Activated T-cell treated with anti-CD3 and anti-CD28 coated beads, Interleukin-2, amount 50 U/mL, for 48 hours (primary cell): ENCODE measurements around the gene CLDND1.
A peak's percentile ranks its signal among the peaks of the same experiment; 100 is the strongest.

Experiments used
- DNase-seq, 2 experiments: peaks; one replicate each; pipeline ENCODE4 v3.0.0-alpha.2; 2020

Gene CLDND1

DNA sequence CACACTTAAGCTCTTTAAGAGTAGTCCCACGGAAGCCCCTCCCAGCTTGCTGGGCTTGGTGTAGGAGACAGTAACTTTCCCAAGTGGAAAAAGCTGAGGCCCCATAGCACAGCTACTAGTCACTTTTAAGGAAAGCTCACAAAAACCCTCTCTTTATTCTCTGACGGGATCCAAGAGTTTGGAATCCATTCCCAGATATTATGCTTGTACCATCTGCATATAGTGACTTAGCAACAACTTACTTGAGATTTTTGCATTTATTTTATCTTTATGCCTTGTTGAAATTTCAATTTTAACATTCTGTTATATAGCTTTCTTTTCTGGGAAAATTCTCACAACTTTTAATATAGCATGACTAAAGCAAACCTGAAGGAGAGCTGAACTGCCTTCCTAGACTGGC is 28.5 kb upstream of the CLDND1 start:
- no peak for DNase-seq

DNA sequence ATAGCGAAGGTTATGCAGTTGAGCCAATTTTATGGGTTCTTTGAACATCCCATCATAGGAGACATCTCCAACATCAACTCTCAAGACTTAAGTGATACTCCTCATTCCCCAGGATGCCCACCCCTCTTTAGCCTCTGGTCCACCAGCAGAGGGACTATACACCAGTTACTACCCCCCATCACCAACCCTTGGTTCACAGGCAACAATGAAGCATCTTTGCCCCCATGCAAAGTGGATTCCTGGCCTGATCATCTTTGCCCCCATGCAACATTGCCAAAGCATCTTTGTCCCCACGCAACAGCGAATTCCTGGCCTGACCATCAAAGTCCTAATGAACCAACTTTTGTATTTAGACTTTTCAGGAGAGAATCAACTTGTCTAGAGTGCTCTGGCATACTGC is 28.1 kb upstream of the CLDND1 start:
- DNase-seq, result no peak

DNA sequence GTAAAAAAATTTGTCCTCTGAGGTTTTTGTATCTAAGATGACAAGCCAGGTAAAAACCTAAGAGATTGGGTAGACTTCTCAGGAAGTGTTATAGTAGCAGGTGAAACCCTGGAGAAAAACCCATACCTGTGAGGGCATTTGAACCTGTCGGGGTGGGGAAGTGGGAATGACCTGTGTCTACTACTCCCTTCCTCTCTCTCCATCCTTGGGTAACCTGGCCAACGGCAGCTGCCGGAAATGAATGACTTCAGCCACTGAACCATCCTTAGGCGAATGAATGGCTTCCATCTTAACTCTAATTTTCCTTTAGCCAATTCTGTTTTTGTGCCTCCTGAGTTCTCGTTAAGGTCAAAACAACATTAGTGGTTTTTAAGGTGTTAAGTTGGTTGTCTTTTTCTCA is 25.8 kb upstream of the CLDND1 start:
- no peak for DNase-seq

DNA sequence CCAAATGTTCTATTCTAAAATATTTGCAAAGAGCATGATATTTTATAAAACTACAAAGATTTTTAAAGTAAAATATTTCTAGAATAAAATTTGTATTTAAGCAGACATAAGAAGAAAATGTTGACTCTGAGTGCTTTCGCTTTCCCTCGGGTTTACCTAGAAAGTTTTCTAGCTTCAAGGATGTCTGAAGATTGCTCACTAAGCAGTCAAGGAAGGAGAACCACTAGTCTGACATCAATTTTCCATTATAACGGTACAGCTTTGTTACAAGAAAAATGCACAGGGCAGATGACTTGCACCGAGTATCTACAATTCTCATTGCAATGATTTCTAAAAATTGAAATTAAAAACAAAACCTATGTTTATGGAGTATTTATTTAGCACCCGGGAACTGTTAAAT is 23.2 kb upstream of the CLDND1 start:
- DNase-seq, result no peak

DNA sequence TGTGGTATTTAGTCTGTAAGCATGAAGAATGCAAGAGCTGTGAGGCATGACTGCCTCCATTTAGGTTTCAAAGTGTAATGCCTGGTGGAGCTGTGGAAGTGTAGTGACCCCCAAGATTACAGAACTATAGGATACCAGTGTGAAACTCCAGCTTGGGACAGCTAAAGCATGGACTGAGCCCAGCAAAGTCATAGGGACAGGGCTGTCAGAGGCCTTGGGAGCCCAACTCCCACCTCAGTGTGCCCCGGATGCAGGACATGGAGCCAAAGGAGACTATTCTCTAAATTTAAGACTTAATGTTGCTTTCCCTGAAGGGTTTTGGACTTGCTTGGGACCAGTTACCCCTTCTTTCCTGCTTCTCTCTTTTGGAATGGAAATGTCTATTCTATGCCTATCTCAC is 19.9 kb upstream of the CLDND1 start:
- no peak for DNase-seq

DNA sequence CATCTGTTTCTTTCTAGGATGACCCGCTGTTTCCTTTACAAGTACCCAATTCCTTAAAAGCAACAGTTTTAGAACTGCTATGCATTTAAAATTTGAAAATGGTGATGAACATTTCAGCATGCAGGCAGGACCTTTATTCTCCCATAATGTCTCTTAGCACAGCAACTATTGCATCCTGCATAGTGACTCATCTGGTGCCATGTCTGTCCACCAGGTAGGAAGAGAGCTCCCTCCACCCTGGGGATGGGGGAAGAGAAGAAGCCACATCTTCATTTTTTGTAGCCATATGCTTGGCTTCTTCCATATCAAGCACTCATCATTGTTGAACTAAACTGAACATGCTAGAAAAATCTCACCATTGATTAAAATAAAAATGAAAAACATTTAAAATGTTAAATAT is 19.0 kb upstream of the CLDND1 start:
- DNase-seq, result no peak

DNA sequence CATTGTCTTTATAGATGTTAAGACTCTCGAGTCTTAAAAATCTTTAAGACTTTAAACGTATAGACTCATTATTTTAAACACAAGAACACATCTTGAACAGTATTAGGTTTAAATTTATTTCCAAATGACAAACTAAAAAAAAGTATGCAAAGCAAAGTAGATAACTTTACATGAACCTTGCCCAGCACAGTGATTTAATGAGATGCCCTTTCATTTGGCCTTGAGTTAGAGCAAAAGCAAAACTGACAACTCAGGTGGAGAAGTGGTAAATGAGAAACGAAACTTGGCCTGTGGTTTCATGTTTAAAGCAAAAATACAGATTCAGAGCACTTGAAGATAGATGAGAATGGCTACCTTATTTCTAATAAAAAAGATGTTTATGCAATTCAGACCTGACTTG is 17.6 kb upstream of the CLDND1 start:
- DNase-seq, result no peak

DNA sequence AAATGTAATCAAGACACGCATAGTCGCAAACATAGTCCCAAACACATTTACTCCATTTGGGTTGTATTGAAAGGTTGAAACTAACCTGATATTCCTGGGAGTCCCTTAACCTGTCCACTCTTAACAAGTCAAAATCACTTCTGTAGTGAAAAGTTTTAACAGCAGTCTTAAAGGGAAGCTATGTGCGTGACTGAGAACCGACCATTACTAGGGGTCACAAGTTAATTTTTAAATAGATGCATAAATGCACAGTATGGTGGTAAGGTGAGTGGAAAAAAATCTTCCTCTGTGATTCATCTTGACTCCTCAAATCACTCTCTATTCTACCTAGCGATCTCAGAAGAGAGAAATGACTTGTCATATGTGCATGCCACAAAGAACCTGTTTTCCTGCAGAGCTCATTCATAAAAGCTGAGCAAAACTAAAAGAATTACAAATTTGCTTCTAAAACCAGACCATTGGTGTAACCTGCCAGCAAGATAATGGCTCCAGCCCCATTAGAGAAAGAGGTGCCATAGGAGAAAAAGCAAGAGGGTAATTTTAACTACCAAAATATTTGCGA is 13.8 kb upstream of the CLDND1 start:
- DNase-seq, result no peak

DNA sequence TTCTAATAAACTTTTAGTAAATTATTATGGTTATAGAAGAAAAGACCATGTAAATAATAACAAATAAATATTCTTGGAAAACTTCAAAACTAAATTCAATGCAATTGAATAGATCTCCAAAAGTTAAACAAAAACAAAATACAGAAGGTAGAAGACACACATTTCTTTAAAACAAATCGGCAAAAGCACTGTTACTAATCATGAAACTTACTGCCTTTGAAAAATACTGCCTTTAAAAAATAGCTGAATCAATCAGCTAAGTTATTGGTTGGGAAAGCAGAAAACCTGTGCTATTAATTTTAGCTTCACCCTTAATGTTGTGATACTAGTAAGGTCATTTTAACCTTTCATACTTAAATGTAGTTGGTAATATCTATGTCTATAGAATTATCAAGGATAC is 12.0 kb upstream of the CLDND1 start:
- DNase-seq, result no peak

DNA sequence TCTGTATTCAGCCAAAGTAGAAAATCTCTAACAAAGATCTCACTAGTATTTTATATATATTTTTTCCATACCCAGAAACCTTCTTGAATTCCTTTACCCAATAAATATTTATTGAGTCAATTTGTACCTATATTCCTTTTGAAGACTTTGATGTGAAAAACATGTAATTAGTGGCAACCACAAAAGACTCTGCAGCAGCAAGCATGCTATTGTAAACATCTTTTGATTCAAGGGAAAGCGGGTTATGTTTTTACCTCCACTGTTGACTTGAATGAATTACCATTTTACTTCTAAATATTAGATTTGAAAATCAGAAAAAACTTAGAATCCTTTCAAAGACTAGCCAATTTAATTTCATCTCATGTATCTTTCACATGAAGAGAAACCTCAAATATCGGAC is 11.5 kb upstream of the CLDND1 start:
- no peak for DNase-seq

DNA sequence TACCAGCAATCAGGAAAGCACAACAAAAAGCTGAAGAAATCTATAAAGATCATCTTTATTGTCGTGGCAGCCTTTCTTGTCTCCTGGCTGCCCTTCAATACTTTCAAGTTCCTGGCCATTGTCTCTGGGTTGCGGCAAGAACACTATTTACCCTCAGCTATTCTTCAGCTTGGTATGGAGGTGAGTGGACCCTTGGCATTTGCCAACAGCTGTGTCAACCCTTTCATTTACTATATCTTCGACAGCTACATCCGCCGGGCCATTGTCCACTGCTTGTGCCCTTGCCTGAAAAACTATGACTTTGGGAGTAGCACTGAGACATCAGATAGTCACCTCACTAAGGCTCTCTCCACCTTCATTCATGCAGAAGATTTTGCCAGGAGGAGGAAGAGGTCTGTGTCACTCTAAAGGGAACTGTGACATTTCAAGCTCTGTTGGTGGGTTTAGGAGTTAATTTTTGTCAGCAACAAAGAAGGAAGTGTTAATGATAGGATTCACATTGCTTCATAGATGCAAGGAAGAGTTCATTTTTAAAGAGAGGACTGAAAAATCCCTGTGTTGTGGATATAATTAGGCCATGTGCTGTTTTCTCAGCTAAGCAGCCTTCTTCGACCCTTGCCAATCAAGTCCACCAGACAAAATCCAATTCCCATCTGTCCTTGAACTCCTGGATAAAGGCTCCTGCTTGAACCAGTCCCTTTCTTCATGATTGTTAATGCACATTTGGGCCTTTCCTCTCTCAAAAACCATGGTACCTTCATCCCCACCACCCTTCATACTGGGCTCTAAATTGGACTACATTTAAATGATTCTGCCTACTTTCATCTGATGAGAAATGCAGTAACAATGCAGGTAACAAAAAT is 10.2 kb upstream of the CLDND1 start:
- no peak for DNase-seq

DNA sequence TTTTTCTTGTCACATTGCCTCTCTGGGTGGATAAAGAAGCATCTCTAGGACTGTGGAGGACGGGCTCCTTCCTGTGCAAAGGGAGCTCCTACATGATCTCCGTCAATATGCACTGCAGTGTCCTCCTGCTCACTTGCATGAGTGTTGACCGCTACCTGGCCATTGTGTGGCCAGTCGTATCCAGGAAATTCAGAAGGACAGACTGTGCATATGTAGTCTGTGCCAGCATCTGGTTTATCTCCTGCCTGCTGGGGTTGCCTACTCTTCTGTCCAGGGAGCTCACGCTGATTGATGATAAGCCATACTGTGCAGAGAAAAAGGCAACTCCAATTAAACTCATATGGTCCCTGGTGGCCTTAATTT is 9.6 kb upstream of the CLDND1 start:
- no peak for DNase-seq

DNA sequence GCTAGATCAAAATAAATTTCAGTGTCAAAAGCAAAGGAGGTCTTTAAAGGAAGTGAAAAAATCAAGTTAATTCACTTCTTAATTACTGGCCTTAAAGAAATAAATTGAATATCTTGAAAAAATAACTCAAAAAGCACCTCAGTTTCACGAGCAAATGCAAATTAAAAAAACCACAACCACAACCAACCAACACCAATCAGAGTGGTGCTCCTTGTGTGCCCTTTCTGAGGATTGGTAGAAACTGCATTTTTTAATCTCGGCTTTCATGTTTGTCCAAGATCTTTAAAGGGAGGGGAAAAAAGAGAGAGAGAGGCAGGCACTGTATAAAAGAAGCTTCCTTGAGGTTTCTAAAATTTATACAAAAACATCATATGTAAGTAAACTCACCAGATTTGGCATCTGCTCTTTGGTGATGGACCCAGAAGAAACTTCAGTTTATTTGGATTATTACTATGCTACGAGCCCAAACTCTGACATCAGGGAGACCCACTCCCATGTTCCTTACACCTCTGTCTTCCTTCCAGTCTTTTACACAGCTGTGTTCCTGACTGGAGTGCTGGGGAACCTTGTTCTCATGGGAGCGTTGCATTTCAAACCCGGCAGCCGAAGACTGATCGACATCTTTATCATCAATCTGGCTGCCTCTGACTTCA is 9.0 kb upstream of the CLDND1 start, which contains the start of gene GPR15:
GPR15 (plus strand) TSS at position 357 of the 653 bp plus-strand sequence; CDS start at position 413, 56 bp downstream.
- DNase-seq, result no peak

DNA sequence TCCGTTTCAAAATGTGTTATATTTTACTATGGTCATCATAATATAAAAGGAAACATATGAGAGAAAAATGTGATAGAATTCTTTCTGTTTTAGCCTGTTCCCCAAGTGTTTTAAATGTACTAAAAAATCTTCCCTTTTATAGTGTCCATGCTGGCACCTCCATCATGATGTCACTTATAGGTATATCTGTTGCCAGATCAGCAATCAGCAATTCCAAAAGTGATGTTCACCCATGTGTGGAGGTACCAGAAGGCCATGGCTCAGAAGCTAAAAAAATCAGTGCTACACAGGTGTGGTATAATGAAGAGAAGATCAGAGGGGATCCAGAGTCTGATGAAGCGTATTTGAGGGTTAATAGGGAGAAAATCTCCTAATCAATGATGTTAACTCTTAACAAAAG is 8.0 kb upstream of the CLDND1 start:
- no peak for DNase-seq

DNA sequence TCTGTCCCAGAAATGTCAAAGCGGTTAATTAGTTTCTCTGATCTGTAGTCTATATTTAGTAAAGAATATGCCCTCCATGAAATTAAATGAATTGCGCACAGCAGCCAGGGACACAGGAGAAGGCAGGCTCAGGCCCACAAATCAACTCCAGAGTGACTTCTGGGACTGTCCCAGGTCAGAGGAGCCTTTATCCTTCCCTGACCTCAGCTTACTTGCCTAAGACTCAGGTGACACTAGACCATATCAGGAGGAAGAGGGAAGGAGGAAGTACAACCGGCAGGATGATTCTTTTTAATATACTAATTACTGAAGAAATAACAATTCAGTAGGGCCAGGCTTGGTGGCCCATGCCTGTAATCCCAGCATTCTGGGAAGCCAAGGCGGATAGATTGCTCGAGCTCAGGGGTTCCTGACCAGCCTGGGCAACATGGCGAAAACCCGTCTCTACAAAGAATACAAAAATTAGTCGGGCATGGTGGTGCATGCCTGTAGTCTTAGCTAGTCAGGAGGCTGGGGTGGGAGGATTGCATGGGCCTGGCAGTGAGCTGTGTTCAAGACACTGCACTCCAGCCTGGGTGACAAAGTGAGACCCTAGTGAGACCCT is 7.3 kb upstream of the CLDND1 start:
- DNase-seq, result no peak

DNA sequence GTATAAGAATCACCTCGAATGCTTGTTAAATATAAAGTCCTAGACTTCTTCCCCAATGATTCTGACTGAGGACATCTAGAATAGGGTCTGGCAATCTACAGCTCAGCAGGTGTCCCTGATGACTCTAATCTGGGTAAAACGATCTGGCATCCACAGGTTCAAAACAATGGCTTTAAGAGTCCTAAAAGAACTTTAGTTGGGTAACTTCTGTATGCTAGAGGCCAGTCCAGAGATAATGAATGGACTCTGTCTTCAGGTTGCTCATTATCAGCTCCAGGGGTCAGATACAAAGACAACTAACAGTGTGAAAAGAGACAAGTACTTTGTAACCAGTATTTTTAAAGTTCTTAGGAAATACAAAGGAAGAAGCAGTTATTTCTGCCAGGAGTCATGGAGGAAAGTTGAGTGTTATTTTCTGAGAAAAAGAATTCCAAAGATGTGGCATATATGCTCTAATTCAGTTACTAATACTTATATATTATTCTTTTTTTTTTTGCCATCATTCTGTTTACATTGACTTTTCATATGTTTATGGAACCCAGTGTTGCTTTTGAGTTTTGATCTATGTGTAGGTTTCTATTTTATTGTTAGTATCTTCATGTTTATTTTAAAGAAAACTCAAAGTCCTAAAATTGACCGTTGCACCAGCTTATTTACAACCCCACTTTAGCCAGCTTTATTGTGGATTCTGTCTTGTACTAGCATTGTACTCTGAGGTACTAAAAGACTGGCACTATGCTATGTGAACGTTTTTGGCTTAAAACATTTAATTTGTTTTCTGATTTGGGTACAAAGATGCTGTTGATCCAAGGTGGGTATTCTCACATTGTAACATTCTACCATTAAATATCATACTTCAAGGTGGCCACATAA is 6.0 kb upstream of the CLDND1 start:
- no peak for DNase-seq

DNA sequence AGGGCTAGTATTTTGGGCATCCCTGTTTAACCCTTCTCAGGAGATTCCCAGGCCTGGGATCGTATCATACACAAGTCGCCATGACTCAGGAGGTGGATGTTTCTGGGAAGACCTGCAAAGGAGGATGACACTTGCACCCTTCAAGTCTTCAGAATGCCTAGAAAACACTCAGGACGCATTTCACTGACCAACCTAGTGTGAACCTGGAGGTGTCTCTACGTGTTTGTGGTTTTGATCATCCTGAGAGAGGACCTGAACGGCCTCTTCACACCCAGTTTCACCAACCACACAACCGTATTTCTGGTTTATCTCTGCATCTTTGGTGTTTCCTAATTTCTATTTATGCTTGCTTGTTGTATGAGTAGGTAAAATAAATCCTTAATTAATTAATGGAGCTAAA is 2.8 kb upstream of the CLDND1 start:
- DNase-seq, result no peak

DNA sequence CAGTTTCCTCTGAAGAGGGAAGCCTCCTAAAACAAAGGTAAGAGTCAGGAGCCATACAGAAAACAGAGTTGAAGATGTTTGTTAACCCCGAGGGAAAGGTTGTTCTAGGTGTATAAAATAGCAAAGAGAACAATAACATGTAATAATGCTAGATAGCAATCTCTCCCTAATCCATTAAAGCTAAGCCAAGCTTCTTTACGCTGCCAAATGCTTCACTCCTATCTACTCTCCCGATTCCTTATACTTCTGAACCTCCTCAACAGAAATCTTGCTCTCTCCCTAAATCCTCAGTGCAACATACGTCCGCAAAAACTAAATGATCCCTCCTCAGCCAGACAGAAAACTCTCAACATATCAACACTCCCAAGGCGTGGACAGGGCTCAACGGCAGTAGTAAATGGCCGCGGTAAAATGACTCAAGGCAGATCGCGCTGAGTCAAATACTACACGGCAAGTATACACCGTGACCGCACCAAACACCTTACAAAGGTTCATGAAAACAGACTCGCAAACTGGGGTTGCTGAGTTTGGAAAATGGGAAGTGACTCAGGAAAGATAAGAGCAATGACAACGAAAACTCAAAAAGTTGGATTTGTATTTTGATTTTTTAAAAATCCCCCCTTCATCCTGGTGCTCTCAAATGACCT is 682 bp downstream of the CLDND1 start:
- DNase-seq, result peak; percentile 68 to 76

DNA sequence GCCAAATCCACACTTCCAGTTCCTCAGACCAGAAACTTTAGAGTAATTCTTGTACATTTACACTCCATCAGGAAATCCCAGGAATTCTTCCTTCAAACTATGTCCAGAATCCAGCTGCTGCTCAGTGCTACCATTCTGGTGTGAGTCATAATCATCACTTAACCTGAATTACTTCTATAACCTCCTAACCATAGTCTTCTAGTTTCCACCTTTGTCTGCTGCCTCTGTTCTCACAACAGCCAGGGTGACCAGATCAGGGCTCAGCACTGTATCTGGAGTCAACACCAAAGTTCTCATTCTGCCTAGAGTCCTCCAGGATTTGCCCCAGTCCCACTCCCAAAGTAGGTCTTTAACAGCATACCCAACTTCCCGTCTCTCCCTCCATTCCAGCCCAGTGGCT is 3.4 kb downstream of the CLDND1 start:
- no peak for DNase-seq

DNA sequence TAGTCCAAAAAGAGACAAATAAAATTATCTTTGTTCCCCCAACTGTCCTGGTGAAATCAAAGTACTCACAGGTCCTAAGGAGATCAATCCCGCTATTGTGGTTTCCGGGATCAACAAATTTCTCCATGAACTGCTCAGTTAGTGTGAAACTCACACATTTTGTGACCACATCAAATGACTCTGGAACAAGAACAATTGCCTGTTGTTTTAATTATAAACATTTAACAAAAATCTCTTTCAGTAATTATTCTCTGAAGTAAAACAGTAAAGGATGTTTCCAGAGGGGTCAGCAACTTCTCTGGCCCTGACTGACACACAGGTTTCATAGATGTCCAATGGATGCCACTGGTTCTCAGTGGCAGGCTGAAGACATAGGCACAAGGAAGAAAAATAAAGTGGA is 3.9 kb downstream of the CLDND1 start:
- no peak for DNase-seq

DNA sequence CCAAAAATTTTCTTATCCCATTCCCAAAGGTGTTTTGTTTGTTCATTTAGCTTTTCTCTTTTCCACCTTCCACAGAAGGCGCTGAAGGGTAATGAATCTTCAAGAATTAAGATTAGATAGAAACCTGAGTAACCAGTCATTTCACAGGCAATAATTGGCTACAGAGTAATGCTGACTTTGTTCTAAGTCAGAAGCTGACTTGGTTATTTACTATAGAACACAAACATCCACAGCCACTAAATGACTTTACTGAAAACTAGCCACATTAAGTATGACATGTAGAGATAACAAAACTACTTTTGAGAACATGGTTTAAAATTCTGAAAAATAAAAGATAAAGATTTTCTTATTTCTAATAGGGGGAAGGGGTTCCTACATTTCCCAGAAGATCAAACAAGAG is 7.8 kb downstream of the CLDND1 start:
- no peak for DNase-seq

DNA sequence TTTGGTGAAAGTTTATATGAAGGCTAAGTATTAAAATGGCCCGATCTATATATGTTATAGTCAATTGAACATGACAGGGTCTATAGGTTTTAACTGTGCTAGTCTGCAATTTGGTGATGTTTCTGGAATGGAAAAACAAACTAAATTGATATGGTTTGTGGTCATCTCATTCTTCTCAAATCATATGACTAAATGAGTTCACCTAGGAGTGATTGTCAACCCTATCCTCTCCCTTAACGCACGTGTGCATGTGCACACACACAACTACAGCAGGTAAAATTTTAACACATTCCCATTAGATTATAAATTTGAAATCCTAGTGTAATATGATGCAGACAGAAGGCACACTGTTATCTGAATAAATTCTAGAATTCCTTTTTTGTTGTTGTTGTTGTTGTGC is 9.0 kb downstream of the CLDND1 start:
- DNase-seq, result no peak
